GM21723 (cell line): ENCODE results near the gene BTG2.

ENCODE experiments used
- ATAC-seq: cut with Tn5 transposase; IDR thresholded peaks from one replicate; pipeline ENCODE4 v1.9.1; 2021; ENCODE audit warnings: mild to moderate bottlenecking, moderate library complexity; ENCODE audit not compliant: unreplicated experiment

The BTG2 gene

GRCh38 chr1:203290261-203291089, 14.8 kb upstream of the BTG2 start:
- peak; percentile 45 for ATAC-seq

GRCh38 chr1:203291201-203292096, 13.9 kb upstream of the BTG2 start:
- no peak for ATAC-seq

- ATAC-seq, result no peak
Observed at GRCh38 chr1:203295796-203296195, 9.5 kb upstream of the BTG2 start.

DNA sequence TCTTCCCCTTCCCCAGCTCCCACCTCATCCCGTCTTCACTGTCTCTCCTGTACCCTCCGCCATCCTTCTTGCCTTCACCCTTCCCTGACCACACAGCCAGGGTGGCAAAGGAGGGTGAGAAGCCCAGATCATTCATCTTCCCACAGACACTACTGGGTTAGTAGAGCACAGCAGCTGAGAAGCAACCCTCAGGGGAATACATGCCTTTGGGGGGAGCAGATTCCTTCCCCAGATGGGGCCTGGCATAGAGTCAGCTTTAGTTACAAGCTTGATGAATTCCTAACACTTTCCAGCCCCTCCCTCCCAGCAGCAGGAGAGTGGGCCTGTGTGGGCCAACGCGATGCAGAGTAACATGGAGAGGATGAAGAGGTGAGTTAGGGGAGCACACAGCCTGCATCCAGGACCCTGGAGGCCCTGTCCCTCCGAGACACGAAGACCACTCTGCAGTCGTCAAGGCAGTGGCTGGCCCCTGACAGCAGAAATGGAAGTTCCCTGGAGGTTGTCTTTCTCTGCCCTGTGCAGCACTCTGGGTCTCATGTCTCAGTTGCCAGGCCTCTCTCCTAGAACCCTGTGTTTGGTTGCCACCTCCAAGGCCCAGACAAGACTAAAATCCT, 8.8 kb upstream of the BTG2 start:
- ATAC-seq, result no peak

GRCh38 chr1:203299169-203299568, 6.2 kb upstream of the BTG2 start:
- peak; percentile 49 for ATAC-seq

DNA sequence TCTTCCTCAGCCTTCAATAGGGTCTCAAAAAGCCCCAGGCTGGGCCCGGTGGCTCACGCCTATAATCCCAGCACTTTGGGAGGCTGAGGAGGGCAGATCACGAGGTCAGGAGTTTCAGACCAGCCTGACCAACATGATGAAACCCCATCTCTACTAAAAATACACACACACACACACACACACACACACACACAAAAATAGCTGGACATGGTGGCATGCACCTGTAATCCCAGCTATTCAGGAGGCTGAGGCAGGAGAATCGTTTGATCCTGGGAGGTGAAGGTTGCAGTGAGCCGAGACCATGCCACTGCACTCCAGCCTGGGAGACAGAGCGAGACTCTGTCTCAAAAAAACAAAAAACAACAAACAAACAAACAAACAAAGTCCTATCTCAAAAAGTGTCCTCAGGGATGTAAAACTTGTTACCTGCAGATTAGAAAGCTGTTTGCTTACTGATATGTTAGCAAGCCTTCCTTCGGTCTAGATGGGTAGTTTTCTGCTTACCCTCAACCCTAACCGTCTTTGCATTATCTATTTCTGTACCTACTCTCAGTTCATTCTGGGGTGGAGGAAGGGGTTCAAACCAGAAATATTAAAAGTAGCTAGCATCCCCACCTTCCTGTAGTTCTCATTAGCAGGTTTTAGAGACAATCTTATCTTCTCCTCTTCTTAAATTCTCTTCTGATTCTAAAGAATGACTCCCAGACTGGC, 5.4 kb upstream of the BTG2 start:
- ATAC-seq, result peak; percentile 39

DNA sequence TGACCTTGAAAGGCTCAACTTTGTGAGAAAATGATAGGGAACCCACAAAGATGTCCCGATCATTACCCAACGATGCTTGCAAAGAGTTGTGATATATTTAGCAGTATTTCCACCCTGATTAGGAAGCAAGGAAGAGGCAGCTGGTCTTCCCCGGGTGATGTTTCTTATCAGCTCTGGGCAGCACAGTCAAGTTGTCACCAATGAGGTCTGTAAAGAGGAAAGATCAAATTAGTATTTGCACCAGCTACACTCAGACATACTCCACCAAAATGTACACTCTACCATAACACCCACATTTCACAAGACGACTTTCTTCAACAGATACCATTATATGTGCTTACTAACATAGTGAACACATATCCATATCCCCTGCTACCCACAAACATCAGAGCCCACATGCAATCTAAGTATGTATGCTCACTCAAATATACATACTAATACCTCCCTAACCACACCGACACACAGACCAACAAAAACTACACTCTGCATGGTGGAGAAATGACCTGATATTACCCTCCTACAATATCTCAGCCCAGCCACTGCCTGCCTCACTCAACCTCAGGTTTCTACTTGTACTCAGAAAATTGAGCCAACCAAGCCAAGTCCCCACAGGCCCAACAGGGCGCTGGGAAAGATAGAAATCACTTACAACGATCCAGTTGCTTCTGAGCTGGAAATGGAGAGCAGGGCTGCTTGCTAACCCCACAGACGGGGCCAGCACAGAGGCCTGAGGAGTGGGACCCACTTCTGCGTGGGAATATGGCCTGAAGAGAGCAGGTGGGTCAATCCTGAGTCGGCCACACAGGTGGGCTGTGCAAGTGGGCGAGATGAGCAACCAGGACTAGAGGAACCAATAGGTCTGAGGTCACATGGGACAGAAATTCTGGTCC, 4.6 kb upstream of the BTG2 start:
- ATAC-seq, result no peak

DNA sequence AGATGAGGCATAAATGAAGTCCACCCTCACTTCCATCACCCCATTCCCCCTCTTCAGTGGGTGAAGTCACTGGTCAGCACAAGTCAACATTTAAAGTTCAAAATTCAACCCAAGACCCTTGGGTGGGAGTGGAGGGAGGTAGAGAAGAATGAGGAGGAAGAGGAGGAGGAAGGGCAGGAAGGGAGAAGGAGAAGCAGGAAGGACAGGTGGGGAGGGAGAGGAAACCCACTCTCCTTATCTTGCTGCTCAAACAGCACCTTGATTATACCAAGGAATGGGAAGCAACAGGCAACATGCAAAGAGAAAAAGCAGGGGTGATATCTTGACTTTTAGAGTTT, 4.0 kb upstream of the BTG2 start:
- ATAC-seq, result no peak

DNA sequence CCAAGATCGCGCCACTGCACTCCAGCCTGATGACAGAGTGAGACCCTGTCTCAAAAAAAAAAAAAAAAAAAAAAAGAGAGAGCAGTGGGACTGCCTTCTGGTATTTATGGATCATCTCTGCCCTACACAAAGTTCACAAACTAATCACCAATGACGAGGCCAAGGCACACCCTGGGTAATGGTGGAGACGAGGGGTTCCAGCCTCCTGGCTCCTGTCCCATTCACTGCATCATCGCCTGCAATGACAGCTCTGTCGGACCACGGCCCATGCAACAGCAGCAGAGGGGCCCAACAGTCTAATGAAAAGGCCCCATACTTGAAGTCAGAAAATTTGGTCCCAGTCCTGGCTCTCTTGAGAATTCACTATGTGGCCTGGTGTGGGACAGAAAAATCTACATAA, 2.9 kb upstream of the BTG2 start:
- no peak for ATAC-seq

- no peak for ATAC-seq
Observed at GRCh38 chr1:203302894-203303293, 2.4 kb upstream of the BTG2 start.

GRCh38 chr1:203304391-203304918, 864 bp upstream of the BTG2 start:
- ATAC-seq, result no peak

DNA sequence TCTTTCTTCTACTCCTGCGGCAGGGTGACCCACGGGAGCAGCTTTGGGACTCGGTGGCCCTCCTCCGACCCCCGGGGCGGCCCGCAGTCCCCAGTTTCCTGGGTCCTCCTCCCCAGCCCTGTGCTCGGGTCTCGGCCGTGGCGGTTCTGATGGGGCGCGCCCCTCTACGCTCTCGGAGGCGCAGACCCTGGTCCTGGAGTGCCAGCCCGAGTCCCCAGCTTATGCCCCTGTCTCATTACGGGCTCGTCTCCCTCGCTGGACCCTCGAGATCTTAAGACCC, 430 bp downstream of the BTG2 start:
- peak; percentile 4 for ATAC-seq

- ATAC-seq, result no peak
Observed at GRCh38 chr1:203306089-203306964, 1.0 kb downstream of the BTG2 start.

- ATAC-seq, result no peak
Observed at GRCh38 chr1:203306965-203307541, 1.7 kb downstream of the BTG2 start.

DNA sequence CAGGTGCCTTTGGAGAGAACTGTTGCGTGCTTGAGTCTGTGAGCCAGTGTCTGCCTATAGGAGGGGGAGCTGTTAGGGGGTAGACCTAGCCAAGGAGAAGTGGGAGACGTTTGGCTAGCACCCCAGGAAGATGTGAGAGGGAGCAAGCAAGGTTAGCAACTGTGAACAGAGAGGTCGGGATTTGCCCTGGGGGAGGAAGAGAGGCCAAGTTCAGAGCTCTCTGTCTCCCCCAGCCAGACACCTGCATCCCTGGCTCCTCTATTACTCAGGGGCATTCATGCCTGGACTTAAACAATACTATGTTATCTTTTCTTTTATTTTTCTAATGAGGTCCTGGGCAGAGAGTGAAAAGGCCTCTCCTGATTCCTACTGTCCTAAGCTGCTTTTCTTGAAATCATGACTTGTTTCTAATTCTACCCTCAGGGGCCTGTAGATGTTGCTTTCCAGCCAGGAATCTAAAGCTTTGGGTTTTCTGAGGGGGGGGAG, 2.4 kb downstream of the BTG2 start:
- ATAC-seq, result no peak

- ATAC-seq, result no peak
Observed at GRCh38 chr1:203308328-203308922, 3.1 kb downstream of the BTG2 start.

- no peak for ATAC-seq
Observed at GRCh38 chr1:203308923-203309331, 3.6 kb downstream of the BTG2 start.
